Stimulated activated CD4-positive, alpha-beta T cell treated with anti-CD3 and anti-CD28 coated beads, Interleukin-15, amount 100 ng/mL, for 48 hours (primary cell): ENCODE measurements around the gene TBL2.
A peak's percentile ranks its signal among the peaks of the same experiment; 100 is the strongest.
"Not testable (repeated sequence)": the region's sequence is repeated elsewhere in the genome, so short reads cannot be mapped to it uniquely, and the experiment has no call there.

Experiments
- DNase-seq, 2 donors: peaks; one replicate each; pipeline ENCODE4 v3.0.0-alpha.2; 2020; ENCODE audit warnings: low read depth in 2 of 2

TBL2 gene

DNA sequence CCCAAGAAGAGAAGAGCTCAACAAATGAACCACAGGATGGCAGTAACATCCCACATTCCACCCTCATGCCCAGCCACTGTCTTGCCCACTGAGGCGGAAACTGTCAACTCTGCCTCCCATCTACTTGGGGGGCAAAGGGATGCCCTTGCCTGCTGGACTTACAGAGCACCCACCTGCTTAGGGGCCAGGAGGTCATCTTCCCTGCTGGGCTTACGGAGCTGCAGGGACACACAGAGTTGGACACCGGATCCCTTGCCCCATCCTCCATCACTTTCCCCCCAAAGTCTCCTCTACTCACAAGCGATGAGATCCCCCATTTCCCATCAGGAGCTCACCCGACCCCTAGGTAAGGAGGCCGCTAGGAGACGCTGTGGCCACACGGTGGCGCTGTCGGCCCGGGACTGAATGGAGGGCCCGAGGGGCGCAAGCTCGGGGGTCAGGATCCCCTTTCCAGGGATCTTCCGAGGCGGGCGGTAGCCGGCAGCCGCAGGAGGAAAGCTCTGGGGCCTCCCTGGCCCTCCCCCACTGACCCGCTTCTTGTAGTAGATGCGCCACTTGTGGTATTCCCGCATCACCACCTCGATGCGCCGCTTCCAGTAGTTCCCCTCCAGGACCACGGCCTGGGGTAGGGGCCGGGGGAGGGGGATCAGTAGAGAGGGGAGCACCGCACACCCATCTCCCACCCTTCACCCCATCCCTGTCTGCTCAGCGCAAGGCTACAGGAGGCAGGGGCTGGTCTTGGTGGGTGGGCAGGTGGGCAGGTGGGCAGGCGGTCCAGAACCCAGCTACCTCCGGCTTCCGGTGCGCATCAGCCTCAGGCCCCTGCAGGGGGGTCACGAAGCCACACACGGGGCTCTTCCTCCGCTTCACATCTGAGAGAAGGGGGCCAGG lies 28.7 kb upstream of the TBL2 start:
- peak; percentile 25 to 47 for DNase-seq

DNA sequence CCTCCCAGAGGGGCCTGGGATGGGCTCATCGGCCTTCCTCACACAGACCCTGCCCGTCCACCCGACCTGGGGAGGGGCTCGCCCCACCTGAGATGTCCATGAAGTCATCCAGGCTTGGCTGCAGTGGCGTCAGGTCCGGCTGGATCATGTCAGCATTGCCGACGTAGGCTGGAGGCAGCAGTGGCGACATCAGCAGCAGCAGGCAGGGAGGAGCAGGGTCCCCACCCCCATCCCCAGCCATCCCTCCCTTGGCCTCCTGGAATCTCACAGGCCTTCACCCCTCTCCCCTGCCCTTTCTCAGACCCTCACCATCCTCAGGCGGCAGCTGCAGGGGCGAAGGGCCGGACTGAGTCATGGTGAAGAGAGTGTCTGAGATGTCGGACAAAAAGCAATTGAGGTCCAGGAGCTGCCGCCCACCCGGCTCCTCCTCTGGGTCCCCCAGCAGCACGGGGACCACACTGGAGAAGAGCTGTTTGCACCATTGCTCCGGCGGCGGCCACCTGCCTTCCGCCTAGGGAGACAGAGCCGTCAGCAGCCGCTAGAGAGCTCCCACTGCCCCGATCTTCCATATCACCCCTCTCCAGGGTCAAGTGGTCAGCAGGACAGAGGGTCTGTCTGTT lies 27.3 kb upstream of the TBL2 start:
- DNase-seq: no peak

DNA sequence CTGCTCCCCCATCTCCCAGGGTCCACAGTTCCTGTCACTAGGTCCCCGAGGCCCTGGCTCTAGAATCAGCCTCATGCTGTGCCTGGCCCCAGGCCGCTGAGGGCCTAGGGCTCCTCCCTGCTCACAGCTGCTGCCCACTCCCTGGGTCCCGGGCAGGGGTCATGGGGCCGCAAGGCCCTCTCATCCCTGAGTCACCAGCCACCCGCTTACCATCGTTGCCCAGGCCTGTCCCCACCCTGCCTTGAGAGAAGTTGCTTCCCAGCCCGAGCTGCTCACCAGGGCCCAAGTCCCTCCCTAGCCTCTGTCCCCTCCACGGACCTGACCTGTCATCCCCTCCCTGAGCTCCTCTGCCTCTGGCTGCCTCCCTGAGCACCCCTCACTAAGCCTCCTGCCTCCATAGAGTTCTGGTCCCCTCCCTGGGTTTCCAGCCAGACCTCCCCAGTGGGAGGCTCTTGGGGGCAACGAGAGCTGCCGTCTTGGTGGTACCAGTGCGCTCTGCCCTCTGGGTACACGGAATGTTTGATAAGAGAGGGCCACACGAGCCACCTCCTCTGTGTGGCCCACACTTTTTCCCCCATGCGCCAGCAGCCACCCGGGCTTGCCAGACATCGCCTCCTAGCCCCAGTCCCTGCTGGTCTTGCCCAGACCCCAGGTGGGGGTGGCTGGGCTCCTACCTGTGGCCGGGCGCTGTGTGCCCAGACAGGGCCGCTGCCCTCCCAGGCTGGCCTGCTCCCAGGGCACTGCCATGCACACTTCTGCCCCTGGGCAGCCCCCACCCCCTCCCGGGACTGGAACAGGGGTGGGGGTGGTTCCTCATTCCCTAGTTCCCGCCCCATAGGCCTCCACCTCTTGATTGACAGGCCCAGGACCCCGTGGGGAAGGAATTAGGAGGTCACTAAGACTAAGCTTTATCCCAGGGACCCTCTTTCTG lies 24.6 kb upstream of the TBL2 start:
- DNase-seq: no peak

DNA sequence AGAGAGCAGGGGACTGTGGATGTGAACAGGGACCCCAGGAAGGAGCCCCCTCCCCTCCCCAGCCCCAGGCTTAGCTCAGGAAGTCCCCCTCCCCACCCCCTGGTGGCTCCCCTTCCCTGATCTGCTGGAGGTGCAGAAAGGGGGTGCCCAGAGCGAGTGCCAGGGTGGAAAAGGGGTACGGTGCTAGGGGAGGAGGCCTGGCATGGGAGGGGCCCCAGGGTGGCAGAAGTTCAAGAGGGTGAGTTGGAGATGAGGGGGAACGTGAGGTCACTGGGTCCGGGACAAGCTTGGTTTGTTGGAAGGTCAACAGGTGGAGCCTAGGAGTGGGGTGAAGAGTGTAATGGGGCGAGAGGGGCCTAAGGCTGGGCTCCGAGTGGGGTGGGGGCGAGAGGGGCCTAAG lies 21.5 kb upstream of the TBL2 start:
- DNase-seq: no peak

DNA sequence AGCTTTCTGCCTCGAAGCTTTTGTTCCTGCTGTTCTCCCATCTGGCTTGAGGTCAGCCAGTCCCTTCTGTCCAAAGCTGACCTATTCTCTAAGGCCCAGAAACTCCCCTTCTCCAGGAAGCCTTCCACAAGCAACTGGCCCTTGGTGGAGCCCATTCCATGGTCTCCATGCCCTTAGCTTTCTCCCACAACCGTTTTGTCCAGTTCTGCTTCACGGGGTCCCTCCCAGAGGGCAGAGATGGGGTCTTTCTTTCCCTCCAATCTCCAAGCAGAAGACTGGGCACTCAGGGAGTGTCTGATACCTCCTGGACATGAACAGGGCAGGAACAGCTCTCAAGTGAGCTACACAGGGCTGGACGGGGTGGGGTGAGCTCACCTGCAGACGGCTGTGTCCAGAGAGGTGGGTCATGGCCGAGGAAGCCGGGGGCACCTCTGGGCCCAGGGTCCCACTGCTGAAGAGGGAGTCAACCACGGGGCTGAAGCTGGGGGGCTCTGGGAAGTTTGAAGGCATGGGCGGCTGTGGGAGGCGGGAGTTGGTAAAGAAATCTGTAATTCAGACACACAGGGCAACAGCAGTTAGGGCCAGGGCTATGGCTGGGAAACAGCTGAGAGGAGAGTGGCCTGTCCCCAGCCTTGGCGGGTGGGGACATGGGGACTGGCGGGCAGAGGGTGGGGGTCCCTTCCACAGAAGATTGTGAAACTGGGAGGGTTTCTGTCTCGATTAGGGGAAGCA lies 20.9 kb upstream of the TBL2 start:
- DNase-seq: no peak

DNA sequence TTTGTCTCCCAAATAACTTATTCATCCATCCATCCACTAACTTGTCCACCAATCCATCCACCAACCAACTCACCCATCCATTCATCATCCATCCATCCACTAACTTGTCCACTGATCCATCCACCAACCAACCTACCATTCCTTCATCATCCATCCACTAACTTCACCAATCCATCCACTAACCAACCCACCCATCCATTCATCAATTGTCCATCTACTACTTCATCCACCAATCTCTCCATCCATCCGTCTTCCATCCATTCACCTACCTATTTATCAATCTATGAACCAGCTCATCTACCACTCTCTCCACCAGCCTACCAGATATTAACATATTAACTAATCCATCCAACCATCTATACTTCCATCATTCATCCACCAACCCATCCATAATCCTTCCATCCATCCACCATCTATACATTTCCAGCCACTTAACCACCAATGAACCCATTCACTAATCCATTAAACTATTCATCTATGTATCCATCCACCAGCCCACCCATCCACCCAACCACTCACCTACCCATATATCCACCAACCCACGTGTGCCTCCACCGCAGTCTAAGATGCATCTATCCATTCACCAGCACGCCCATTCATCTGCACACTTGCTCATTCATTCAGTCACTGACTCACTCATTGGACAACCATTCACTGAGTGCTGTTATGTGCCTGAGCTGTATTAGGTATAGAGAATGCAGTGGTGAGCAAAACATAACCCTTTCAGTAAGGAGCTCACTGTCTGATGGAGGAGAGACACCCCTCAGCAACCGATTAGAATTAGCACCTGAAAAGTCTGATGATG lies 19.8 kb upstream of the TBL2 start:
- DNase-seq: no peak

DNA sequence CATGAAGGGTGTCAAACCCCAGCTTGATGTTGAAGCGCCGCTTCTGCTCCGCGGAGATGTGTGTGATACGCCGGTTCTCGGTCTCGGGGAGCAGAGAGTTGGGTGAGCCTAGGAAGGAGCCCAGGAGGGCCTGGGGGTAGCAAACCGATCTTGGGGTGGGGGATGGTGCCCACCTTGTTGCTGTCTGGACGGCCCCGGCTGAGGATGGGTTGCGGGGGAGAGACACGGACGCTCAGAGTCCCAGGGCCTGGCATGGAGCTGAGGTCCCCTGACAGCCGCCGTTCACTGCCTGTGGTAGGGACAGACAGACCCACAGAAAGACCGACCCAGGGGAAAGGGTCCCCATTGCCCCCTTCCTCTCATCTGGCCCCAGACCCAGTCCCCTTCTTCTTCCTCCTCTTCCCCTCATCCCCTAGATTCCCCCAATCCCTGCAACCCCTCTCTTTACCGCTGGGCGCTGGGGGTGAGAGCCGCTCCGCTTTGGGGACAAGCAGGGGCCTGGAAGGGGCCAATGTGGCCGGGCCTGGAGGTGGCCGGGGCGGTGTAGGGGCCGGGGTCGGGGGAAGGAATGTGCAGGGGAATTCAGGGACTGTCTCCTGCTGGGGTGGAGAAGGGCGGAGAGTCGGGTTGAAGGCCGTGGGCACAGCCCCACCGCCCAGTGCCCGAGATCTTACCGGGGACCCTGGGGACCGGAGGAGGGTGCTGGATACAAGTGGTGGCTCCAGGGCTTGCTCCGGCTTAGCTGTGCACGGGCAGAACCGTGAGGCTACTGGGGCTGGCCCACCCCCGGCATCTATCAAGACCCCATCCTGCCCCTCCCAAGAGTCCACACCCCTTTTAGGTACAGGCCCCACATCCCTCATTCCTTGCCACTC lies 18.0 kb upstream of the TBL2 start:
- no peak for DNase-seq

DNA sequence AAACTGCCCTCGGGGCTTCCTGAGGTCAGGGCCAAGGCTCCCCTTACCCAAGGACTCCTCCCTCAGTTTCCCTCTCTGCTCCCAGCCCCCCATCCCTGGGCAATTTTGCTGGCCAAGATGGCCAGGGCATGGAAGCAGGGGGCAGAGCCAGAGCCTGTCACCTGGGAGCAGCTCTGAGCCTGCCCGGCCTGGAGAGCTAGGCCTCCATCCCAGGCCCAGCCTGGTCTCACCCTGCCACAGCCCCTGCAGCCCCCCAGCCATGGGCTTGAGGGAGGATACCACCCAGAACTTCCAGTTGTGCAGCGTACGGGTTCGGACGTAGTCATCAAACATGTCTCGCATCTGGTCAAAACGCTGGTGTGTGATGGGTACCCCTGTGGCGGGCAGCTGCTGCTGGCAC lies 17.0 kb upstream of the TBL2 start:
- no peak for DNase-seq

DNA sequence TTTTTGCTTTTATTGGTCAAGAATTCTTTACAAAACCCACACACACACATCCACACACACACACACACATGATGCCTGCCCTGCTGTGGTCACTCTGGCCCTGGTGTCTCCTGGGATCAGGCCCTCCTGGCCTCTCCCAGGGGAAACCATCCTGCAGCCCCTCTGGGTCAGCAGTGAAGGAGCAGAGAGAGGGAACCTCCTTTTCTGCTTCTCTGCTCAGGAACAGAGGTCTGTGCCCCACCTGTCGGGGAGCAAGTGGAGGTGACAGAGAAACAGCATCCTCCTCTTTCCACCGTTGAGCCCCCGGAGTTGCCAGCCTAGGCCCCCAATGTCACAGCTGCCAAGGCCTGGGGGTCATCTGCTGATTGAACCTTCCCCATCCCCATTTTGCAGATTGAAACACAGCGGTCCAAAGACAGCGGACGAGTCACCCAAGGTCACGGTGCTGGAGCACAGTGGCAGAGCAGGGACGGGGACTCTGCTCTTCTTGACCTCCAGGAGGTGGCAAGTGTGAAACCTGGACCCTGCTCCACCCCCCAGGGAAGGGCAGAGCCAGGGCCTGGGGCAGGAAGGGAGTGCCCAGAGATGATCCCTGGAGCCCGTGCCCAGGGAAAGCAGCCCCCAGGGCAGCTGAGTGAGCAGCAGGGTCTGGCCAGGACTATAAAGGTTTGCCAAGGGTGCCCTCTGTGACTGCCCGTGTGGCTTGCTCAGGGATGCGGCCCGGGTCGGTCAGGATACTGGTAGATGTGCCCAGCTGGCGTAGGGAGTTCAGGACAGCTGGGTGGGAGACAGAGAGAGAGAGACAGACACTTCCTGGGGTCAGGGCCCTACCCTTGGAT lies 15.0 kb upstream of the TBL2 start:
- DNase-seq: no peak

DNA sequence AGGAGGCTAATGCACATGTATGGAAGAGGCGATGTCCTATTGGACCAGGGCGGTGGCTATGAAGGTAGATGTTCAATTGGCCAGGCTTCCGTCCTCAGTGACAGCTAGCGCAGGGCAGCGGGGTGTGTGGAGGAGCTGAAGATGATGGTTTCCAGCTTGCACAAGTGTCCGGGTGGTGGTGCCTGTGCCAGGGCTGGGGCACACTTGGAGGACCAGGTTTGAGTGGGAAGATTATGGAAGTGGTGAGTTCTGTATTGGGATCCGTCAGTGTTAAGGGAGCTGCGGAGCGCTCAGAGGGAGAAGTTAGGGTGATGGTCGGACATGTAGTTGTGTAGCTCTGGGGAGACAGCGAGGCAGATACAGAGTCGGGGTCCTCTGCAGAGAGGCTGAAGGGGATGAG lies 8.5 kb upstream of the TBL2 start:
- DNase-seq: no peak

DNA sequence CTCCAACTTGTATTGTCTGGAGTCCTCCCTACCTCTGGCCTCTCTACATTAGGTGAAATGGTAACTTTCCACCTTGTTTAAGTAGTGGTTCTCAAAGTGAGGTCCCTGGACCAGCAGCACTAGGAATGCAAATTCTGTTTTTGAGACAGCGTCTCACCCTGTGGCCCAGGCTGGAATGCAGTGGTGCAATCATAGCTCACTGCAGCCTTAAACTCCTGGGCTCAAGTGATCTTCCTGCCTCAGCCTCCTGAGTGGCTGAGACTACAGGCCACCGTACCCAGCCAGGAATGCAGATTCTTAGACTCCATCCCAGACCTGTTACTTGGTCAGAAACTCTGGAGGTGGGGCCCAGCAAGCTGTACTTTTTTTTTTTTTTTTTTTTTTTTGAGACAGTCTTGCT lies 6.8 kb upstream of the TBL2 start:
- no peak for DNase-seq

DNA sequence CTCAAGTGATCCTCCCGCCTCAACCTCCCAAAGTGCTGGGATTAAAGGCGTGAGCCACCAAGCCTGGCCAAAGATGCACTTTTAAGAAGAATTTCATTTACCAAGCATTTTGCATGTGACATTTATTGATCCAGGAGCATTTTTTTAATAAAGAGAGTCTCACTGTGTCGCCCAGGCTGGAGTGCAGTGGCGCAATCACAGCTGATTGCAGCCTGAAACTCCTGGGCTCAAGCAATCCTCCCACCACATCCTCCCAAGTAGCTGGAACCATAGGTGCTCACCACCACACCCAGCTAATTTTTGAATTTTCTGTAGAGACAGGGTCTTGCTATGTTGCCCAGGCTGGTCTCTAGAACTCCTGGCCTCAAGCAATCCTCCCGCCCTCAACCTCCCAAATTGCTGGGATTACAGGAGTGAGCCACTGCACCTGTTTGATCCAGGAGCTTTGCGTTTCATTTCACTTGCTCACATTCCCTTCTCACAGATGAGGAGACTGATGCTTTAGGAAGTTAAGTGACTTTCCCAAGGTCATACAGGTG lies 4.4 kb upstream of the TBL2 start:
- no peak for DNase-seq

DNA sequence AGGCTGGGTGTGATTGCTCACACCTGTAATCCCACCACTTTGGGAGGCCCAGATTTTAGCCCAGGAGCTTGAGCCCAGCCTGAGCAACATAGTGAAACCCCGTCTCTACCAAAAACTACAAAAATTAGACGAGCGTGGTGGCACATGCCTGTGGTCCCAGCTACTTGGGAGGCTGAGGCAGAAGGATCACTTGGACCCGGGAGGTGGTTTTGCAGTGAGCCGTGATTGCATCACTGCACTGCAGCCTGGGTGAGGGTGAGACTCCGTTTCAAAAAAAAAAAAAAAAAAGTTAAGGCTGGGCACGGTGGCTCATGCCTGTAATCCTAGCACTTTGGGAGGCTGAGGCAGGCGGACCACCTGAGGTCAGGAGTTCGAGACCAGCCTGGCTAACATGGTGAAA lies 2.6 kb upstream of the TBL2 start:
- DNase-seq: not testable (repeated sequence)

DNA sequence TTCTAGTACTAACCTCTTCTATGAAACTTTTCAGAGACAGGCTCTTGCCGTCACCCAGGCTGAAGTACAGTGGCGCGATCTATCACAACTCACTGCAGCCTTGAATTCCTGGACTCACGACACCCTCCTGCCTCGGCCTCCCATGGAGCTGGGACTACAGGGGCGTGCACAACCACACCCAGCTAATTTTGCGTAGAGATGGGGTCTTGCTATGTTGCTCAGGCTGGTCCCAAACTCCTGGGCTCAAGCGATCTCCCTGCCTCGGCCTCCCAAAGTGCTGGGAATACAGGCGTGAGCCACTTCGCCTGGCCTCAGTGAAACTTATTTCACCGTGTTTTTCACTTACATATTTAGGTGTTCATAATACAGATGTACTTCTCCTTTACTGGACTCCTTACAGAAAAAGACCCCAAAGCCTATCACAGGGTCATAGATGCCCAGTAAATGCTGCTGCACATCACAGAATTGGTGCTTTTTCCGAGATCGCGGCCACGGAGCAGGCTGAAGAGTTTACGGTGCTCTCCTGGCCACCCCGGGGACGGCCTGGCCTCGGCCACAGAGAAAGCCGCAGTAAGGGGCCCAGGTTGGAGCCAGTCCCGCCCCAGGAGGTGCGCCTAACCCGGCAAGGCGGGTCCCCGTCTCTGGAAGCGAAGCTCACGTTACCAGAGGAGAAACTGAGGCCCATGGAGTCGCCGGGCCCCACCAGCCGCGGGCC lies 595 bp downstream of the TBL2 start:
- no peak for DNase-seq

DNA sequence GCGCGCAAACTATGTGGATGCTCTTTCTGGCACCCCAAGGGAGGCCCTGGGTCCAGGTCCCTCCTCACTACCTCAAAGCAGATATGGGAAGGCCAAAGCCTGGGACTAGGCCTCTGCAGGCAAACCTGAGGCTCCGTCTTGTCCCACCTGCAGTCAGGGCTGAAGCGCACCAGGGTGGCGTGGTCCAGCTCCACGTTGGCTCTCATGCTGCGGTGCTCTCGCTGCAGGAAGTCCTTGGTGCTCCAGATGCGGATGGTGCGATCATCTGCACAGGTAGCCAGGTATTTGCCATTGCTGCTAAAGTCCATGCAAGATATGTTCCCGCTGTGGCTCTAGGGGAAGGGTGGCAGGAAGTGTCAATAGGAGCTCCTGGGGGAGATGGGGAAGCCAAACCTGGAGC lies 4.6 kb downstream of the TBL2 start:
- DNase-seq: no peak

DNA sequence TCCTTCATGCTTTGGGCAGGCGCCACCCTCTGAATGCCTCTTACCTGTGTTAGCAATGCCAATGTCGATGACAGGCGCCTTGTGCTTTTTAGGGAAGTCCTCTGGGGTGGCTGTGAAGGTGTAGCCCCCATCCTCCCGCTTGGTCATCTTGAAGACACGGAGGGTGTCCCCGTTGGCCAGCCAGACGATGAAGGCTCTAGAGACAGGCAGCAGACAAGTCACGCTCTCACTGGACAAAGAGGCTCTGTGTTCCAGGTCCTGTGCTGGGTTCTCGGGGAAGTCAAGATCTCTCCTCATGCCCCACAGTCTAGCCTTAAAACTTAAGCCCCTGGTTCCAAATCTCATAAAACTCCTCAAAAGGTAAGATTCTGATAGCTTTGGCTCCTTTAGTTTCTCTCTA lies 5.1 kb downstream of the TBL2 start:
- no peak for DNase-seq

DNA sequence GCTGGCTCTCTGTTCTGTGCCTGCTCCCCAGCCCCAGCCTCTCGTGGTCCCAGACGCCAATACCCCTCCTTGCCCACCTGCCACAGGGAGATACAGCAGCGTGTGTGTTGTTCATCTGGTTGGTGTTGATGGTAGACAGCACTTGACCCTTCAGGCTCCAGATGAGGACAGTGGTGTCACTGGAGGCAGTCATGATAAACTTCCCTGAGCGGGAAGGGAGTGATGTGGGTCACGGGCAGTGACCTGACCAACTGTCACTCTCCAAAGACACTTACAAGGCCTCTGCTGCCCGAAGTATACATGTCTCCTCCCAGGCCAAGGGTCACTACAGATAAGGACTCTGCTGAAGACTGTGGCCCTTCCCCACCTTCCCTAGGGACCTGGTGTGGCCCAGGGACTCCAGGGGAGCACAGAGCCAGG lies 5.6 kb downstream of the TBL2 start:
- DNase-seq: no peak

DNA sequence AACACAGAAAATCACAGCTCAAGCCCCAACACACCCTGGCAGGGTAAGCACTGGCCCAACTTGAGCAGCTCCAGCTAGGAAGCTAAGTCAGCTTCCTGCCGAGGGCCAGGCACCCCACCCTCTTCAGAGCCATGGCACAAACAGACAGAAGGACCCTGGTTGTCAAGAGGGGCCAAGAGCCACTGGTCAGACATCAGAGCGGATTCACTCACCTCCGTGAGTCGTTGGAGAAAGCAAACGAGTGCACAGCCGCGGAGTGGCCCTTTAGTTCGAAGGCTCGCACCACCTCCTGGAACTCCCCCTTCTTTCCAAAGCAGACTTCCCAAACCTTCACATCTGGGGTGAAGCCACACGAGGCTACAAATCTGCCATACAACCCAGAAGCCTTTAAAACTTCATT lies 7.4 kb downstream of the TBL2 start:
- DNase-seq: no peak
